Gastrocnemius medialis (tissue), 4 donors: ENCODE results near the gene FAM32A. TPM values are rescaled to one million over a fixed set of nuclear protein-coding genes. Genes with fewer than 3 reads are reported as not detected.

Experiments
- ATAC-seq, 2 donors: fragments of 150-250 bp; one replicate each; pipeline ENCODE4 v1.9.1; 2016
- DNase-seq, 2 donors: peaks; one replicate each; pipeline ENCODE4 v3.0.0-alpha.2; 2019
- H3K27ac ChIP-seq, 4 donors: fragments of 200-600 bp; sonication (generic); 1 replicate in 1 of 4; 2 replicates in 3 of 4; pipeline ENCODE4 v1.5.1; 2016 to 2018; ENCODE audit warnings: mild to moderate bottlenecking in 2 of 4, moderate library complexity in 1 of 4
- H3K27me3 ChIP-seq, 3 donors: fragments of 200-600 bp; sonication (generic) in 2 of 3; 1 replicate in 1 of 3; 2 replicates in 2 of 3; pipeline versions ENCODE4 v1.5.1 to v1.6.0; 2016 to 2019; ENCODE audit warnings: mild to moderate bottlenecking in 1 of 3, moderate library complexity in 1 of 3
- H3K36me3 ChIP-seq, 2 donors: fragments of 200-600 bp; sonication (generic) in 1 of 2; one replicate each; pipeline ENCODE4 v1.5.1; 2017 to 2018
- H3K4me1 ChIP-seq, 2 donors: fragments of 200-600 bp; sonication (generic) in 1 of 2; one replicate each; pipeline ENCODE4 v1.5.1; 2016 to 2017; ENCODE audit warnings: mild to moderate bottlenecking in 2 of 2
- H3K4me3 ChIP-seq, 4 donors: fragments of 200-600 bp; sonication (generic) in 3 of 4; 1 replicate in 1 of 4; 2 replicates in 3 of 4; pipeline ENCODE4 v1.5.1; 2016 to 2019; ENCODE audit warnings: mild to moderate bottlenecking in 2 of 4
- H3K9me3 ChIP-seq, 3 donors: fragments of 200-600 bp; sonication (generic) in 2 of 3; 1 replicate in 1 of 3; 2 replicates in 2 of 3; pipeline ENCODE4 v1.5.1; 2016 to 2019
- POLR2A ChIP-seq, 2 donors: fragments of 450-650 bp; IDR thresholded peaks; one replicate each; pipeline ENCODE4 v1.6.1; 2017; ENCODE audit warnings: antibody characterized with exemption in 2 of 2, mild to moderate bottlenecking in 2 of 2, moderate library complexity in 2 of 2
- in situ Hi-C, 4 donors: fragments of 200-750 bp; cut with MboI; loops; one replicate each; pipeline versions ENCODE4 v1.15.0 to v1.8.0; 2017; ENCODE audit warnings: low sequenced_read_pairs in 4 of 4
- intact Hi-C: fragments of 100-400 bp; cut with DNase I; formaldehyde crosslinking; loops from one replicate; pipeline ENCODE4 v1.15.1; 2023; ENCODE audit warnings: low total_unique reads
- total RNA-seq, 4 donors: library from RNA; depleted of rRNA; stranded (reverse); fragments of >200 nt; gene quantifications; one replicate each; pipeline versions ENCODE4 v1.1.0 to v1.2.3, GENCODE V29; 2016
- TF ChIP-seq, protein P1 (sequence below), 5 experiments: fragments of 450-650 bp in 3 of 5; fragments of 200-600 bp in 2 of 5; sonication (generic) in 2 of 5; IDR thresholded peaks in 4 of 5; conservative IDR thresholded peaks in 1 of 5; 1 replicate in 4 of 5; 2 replicates in 1 of 5; pipeline ENCODE4 v1.5.1; 2016 to 2019; ENCODE audit warnings: antibody characterized with exemption in 5 of 5, mild to moderate bottlenecking in 3 of 5, moderate library complexity in 3 of 5

Gene FAM32A
- total RNA-seq, 4 donors from 2014 or later = 57.2 to 72.3 (median 63.6) TPM

DNA sequence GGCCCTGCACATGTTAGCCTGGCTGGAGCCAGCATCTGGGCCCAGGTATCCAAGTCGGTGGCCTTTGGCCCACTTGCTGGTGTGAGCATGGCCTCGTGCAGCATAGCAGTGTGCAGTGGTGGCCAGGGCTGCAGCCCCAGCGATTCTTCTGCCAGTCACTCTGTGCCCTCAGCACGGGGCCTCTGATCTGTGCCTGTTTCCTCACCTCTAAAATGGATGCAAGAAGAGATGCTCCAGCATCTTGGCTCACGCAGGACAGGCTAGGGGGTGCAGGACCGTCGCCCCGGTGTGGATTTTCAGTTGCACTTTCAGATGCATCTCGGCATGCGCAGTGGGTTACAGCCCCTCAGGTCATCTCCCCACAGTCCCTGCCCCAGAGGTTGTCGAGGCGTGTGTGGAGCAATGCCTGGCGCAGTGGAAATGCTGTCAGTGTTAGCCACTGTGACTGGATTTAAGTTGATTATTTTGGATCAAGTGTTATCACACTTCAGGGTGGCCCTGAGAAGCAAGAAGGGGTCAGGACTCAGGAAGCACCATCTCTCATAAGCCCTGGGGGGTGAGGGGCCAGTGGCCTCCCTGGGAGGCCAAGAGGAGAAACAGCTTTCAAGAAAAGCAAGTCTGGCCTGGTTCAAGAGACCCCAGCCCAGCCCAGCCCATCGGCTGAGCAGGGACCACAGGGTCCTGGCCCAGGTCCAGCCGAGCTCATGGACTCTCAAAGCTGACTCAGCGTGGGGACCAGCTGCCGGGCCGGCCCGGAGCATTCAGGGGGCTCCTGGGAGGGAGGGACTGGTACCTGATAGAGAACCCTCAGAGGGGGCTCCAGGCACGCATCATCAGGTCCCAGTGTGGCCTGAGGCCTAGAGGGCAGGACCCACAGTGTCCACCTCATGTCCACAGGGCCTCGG is 40.3 kb downstream of the FAM32A start:
- TF ChIP-seq, protein P1, sequence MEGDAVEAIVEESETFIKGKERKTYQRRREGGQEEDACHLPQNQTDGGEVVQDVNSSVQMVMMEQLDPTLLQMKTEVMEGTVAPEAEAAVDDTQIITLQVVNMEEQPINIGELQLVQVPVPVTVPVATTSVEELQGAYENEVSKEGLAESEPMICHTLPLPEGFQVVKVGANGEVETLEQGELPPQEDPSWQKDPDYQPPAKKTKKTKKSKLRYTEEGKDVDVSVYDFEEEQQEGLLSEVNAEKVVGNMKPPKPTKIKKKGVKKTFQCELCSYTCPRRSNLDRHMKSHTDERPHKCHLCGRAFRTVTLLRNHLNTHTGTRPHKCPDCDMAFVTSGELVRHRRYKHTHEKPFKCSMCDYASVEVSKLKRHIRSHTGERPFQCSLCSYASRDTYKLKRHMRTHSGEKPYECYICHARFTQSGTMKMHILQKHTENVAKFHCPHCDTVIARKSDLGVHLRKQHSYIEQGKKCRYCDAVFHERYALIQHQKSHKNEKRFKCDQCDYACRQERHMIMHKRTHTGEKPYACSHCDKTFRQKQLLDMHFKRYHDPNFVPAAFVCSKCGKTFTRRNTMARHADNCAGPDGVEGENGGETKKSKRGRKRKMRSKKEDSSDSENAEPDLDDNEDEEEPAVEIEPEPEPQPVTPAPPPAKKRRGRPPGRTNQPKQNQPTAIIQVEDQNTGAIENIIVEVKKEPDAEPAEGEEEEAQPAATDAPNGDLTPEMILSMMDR (IDR thresholded peaks at IDR 0.05 in 4 of 5, conservative IDR thresholded peaks at IDR 0.05 in 1 of 5) = no peak
- TF ChIP-seq POLR2A (IDR thresholded peaks at IDR 0.05) = no peak
- DNase-seq = no peak
- no peaks in the 10 kb centered on the region for H3K27me3 ChIP-seq
- H3K4me1 ChIP-seq = no peaks in the 10 kb centered on the region
- H3K36me3 ChIP-seq = peaks cover 0 to 97% of the 10 kb centered on the region in 2 donors
- H3K9me3 ChIP-seq = peaks cover 0 to 13% (median 0%) of the 10 kb centered on the region in 3 donors
- no peak overlapping the region for H3K27ac ChIP-seq
- no peak overlapping the region for H3K4me3 ChIP-seq
- ATAC-seq = no peak
- in situ Hi-C loops = loop anchor here in 1 of 4 donors (25.0 kb wide), 1 partner anchor 312 kb away; the partner anchor contains the start of gene CHERP
- intact Hi-C loops = no loop called here

DNA sequence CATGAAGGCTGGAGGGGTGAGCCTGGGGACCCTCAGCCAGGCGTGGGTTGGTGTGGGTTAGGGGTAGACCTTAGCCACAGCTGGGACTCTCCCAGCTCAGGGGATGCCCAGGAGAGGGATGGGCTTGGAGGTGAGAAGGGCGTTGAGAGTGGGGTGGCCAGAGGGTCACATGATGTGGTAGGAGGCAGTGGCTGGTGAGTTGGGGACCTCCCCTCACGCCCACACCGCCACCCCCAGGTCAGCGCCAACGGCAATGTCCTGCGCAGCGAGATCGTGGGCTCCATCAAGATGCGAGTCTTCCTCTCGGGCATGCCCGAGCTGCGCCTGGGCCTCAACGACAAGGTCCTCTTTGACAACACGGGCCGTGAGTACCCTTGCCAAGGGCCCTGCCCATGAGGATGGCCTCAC is 41.0 kb downstream of the FAM32A start:
- intact Hi-C loops (no loop called here), in situ Hi-C loops (loop anchor here in 1 of 4 donors (25.0 kb wide), 1 partner anchor 311 kb away; the partner anchor contains the start of gene CHERP)
- peaks cover 0 to 7% (median 0%) of the 10 kb centered on the region in 3 donors for H3K9me3 ChIP-seq
- ATAC-seq = no peak
- H3K4me1 ChIP-seq = no peaks in the 10 kb centered on the region
- no peaks in the 10 kb centered on the region for H3K27me3 ChIP-seq
- H3K27ac ChIP-seq = no peak overlapping the region
- peaks cover 0 to 93% of the 10 kb centered on the region in 2 donors for H3K36me3 ChIP-seq
- TF ChIP-seq, protein P1 (IDR thresholded peaks at IDR 0.05 in 4 of 5, conservative IDR thresholded peaks at IDR 0.05 in 1 of 5) = no peak
- no peak for TF ChIP-seq POLR2A (IDR thresholded peaks at IDR 0.05)
- no peak overlapping the region for H3K4me3 ChIP-seq
- DNase-seq = no peak

DNA sequence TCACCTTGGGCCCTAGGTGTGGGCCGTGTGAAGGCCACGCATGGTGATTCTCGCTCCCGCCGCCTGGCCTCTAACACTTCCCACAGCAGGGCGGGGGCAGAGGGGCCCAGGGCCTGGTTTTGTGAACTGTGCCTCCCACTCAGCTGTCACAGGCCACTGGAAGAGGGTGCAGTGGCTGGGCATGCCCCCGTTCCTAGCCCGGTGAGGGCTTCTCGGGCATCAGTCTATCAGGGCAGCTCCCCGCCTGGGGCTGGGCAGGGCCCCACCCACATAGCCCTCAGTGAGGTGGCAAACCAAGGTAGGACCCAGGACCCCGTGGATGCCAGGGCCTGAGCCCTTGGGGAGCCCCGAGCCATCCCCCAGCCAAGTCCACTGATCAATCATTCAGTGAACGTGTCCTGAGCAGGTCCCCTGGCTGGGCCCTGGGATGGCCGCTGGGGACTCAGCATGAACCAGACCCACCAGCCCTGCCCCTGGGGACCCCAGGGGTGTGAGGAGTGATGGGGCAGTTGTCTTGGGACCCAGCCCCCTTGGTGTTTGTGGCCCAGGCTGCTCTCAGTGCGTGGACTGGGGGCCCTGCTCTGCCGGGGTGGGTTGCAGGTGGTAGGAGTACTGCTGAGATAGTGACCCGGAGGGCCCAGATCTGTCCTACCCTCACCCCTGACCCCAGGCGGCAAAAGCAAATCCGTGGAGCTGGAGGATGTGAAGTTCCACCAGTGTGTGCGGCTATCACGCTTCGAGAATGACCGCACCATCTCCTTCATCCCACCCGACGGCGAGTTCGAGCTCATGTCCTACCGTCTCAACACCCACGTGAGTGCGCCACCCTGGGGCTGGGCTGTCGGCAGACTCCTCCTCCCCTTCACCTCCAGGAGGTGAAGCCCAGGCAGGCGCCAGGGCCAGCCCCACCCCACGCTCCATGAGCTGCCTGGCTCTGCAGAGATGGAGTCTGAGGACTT is 41.9 kb downstream of the FAM32A start:
- TF ChIP-seq, protein P1 (IDR thresholded peaks at IDR 0.05 in 4 of 5, conservative IDR thresholded peaks at IDR 0.05 in 1 of 5) = no peak
- TF ChIP-seq POLR2A (IDR thresholded peaks at IDR 0.05) = no peak
- Histone ChIP-seq H3K4me3 (no peak overlapping the region), H3K36me3 (peaks cover 0 to 93% of the 10 kb centered on the region in 2 donors), H3K4me1 (no peaks in the 10 kb centered on the region), H3K27ac (no peak overlapping the region), H3K27me3 (no peaks in the 10 kb centered on the region), H3K9me3 (no peaks in the 10 kb centered on the region)
- intact Hi-C loops = no loop called here
- ATAC-seq (no peak), DNase-seq (no peak)
- in situ Hi-C loops = loop anchor here in 1 of 4 donors (25.0 kb wide), 1 partner anchor 310 kb away; the partner anchor contains the start of gene CHERP

DNA sequence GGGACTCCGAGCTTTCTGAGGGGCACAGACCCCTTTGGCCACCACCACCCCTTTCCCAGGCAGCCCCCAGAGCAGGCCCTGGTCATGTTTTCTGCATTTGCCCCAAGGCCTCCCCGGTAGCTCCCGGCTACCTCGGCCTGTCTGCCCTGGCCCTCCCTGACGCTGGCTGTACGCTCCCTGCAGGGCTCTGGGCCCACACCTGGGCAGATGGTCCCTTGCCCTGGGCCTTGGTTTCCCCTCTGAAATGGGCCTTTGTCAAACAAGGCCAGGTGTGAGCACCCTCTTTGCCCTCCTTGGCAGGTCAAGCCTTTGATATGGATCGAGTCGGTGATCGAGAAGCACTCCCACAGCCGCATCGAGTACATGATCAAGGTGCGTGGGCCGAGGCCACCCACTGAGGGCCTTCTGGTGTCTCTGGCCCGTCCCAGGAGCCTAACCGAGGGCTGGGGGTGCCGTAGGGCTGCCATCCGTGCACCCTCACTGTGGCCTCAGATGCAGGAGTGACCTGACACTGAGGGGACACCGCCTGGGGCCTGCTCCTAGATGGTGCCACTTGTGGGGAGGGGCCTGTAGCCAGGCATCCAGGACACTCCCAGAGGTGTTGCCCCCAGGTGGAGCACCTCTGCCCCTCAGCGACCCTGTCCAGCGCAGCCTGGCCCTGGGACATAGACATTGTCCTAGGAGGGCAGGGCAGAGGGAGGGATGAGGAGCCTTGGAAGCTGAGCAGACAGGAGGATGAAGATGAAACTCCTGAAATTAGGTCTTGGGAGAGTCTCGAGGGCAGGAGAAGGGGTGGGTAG is 42.8 kb downstream of the FAM32A start:
- ATAC-seq = no peak
- Histone ChIP-seq H3K9me3 (no peaks in the 10 kb centered on the region), H3K36me3 (peaks cover 0 to 91% of the 10 kb centered on the region in 2 donors), H3K27ac (no peak overlapping the region), H3K27me3 (no peaks in the 10 kb centered on the region), H3K4me3 (no peak overlapping the region), H3K4me1 (no peaks in the 10 kb centered on the region)
- DNase-seq = no peak
- in situ Hi-C loops (loop anchor here in 1 of 4 donors (25.0 kb wide), 1 partner anchor 309 kb away; the partner anchor contains the start of gene CHERP), intact Hi-C loops (no loop called here)
- TF ChIP-seq, protein P1 (IDR thresholded peaks at IDR 0.05 in 4 of 5, conservative IDR thresholded peaks at IDR 0.05 in 1 of 5) = no peak
- no peak for TF ChIP-seq POLR2A (IDR thresholded peaks at IDR 0.05)
